ENCODE measurements around the gene SPATS2. TPM values are rescaled to one million over a fixed set of nuclear protein-coding genes. Genes with fewer than 3 reads are reported as not detected.

SPATS2 gene
- polyA plus RNA-seq, 3 donors: 4.8 to 13.4 (median 5.0) TPM

DNA sequence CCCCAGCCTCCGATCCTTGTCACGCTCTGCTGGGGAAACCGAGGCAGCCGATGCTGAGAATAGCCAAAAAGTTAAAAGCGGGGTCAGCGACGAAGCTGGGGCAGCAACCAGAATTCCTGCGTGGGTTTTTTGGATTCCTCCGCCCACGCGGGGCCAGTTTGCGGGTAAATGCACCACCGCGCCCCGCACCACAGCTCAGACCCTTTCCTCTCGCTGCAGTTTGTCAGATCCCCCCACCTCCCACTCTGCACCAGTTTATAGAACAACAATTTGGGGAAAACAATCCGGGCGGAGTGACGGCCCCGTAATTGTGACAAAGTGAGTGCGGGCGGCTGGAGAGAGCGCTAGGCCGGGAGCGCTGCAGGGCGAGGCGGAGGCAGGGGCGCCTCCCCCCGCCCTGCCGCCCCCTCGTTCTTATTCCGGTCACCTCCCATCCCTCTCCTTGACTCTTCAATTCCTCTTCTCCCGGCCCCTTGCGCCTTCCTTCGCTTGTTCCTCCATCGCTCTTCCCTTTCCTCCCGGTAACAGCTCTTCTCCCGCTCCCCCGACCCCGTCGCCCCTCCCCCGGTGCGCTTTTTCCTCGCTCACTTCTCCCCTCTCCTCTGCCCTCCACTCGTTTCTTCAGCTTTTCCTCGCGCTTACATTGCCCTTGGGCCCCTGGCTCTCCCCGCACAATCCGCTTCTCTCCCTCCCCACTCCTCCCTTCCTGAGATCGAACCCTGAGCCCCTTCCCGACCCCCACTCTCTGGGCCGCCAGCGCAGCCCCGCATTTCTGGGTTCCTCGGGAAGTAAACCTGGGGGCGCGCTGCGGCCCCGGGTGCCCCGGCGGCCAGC, 21.2 kb upstream of the SPATS2 start:
- H3K27ac ChIP-seq (ENCODE audit: low read depth, low read length): no peak overlapping the region
- WGBS, 3 donors: 2 to 3% (median 3%) methylated on average over 57 to 61 of the region's 61 CpGs

DNA sequence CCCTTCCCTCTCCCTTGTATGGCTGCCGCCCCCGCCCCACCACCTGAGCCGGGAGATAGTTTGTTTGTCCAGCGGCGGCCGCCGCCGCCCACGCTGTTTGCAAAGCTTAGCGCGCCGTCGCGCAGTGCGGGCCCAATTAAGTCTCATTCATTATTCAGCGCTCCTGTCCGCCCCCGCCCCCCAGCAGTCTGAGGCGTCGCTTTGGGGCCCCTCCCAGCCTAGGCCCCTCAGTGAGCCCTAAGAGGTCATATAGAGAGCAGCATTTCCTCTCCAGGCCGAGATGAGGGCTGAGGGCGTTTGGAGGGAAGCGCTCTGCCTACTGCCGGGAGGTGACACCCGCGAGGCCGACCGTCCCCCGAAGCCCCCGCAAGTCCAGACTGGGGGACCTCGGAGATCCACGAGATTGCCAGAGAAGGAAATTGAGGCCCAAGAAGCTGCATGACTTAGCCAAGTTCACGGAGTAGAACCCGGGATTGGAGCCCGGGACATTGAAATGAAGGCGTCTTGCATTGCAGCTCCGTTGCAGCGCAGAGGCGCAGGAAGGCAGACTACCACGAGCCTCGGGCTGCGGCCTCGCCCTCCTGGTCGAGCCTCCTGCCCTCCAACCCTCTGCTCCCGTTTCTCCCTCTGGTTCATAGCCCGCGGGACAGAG, 20.5 kb upstream of the SPATS2 start, which contains the start of gene DNAJC22:
TSS of gene DNAJC22 (plus strand) at position 230 of the 652 bp plus-strand sequence. CDS start 1,985 bp downstream, outside the sequence.
- 4 to 5% (median 4%) methylated on average over 46 to 47 of the region's 47 CpGs for WGBS, 3 donors
- H3K27ac ChIP-seq (ENCODE audit: low read depth, low read length): no peak within 1 kb of the TSS

DNA sequence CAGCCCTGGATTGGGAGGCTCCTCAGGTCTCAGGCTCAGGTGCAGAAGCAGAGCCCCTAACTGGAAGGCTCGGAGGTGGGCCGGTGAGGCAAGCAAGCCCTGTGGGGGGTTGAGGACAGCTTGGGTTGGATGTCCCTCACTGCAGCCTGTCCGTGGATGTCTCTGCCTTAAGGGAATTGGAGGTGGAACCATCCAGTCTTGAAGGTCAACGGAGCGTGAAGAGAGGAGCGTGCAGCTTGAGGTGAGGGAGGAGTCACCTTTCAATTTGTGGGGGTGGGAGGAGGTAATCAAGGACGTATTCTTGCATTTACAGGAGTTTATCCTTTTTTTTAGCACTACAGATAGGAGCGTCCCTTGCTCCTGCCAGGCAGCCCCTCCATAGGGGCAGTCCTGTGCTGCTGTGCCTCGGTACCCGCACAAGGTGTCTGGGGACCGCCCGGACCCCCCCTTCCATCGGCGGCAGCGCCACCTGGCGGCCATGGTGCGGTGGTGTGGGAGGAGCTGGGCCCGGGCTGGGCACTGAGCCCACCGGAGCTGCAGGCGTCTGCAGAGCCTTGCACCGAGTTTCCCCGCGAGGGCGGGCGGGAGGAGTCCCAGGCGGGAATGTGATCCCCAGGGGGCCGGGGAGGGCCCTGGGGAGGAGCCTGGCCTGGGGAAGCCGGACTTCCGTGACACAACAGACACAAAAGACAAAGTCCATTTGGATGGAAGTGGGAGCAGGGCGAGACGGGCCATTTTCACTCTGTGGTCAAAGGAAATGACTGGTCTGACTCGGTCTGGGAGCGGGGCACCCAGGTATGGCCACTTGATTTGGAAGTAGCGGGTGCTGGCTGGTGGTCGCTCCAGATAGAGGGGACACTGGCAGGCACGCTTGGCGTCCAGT, 19.7 kb upstream of the SPATS2 start:
- H3K27ac ChIP-seq (ENCODE audit: low read depth, low read length): no peak overlapping the region
- WGBS, 3 donors: 3 to 10% (median 7%) methylated on average over 37 of the region's 37 CpGs

DNA sequence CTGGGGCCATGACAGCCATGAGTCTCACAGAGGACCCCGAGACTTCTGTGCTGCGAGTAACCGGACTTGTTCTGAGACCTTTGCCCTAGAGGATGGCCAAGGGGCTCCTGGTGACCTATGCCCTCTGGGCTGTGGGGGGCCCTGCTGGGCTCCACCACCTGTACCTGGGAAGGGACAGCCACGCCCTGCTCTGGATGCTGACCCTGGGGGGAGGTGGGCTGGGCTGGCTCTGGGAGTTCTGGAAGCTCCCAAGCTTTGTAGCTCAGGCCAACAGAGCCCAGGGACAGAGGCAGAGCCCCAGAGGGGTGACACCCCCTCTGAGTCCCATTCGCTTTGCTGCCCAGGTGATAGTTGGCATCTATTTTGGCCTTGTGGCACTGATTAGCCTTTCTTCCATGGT, 18.5 kb upstream of the SPATS2 start:
- WGBS, 3 donors: 90 to 96% (median 95%) methylated on average over 5 of the region's 5 CpGs
- H3K27ac ChIP-seq (ENCODE audit: low read depth, low read length): no peak overlapping the region

DNA sequence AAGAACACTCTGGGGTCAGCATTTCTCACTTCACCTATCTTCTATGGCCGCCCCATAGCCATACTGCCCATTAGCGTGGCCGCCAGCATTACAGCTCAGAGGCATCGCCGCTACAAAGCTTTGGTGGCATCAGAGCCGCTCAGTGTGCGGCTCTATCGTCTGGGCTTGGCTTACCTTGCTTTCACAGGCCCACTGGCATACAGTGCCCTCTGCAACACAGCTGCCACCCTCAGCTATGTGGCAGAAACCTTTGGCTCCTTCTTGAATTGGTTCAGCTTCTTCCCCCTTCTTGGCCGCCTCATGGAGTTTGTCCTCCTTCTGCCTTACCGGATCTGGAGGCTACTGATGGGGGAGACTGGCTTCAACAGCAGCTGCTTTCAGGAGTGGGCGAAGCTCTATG, 18.0 kb upstream of the SPATS2 start:
- WGBS, 3 donors: 93 to 97% (median 95%) methylated on average over 11 of the region's 11 CpGs

DNA sequence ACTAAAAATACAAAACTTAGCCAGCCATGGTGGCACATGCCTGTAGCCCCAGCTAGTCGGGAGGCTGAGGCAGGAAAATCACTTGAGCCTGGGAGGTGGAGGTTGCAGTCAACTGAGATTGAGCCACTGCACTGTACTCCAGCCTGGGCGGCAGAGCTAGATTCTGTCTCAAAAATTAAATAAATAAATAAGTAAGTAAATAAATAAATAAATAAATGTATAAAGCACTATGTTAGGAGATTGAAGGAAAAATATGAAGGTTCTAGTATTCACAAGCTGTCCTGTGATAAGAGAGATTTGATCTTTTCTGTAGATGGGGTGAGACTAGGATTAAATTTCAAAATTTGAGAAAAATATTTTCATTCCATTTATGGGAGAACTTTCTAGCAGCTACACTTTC, 14.9 kb upstream of the SPATS2 start:
- WGBS, 3 donors: 63 to 83% (median 76%) methylated on average over 2 of the region's 2 CpGs
- no peak overlapping the region for H3K27ac ChIP-seq (ENCODE audit: low read depth, low read length)

More for the DNA sequence above, 18.0 kb upstream of the SPATS2 start:
- no peak overlapping the region for H3K27ac ChIP-seq (ENCODE audit: low read depth, low read length)

DNA sequence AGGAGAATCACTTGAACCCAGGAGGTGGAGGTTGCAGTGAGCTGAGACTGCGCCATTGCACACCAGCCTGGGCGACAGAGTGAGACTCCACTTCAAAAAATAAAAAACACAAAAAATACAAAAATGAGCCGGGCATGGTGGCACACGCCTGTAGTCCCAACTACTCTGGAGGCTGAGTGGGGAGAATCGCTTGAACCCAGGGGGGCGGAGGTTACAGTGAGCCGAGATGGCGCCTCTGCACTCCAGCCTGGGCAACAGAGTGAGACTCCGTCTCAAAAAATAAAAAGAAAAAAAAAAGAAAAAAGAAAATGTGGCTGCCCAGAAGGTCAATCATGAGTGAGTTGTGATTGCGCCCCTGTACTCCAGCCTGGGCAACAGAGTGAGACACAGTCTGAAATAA, 11.3 kb upstream of the SPATS2 start:
- no peak overlapping the region for H3K27ac ChIP-seq (ENCODE audit: low read depth, low read length)
- 95 to 97% (median 96%) methylated on average over 10 of the region's 10 CpGs for WGBS, 3 donors

DNA sequence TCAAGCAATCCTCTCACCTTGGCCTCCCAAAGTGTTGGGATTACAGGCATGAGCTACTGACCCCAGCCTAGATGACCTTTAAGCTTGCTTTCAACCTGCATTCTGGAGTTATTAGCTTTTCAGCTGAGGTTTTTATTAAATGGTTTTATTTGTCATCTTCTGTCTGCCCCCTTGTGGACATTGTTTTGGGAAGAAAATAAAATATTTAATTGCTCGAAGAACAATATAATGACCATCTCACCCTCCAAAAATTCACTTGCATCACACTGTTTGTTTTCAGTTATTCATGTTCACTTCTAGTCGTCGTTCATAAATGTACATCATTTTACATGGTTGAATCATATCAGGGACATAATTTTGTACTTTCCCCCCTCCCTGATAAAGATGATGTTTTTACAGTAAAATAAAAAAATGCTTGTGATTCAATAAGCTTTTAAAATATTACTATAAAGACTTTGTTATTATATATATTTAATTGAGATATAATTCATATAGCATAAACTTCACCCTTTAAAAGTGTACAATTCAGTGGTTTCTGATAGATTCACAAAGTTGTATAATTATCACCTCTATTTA, 10.1 kb upstream of the SPATS2 start:
- whole genome bisulfite sequencing, 3 donors: 7 to 15% (median 8%) methylated on average over 3 of the region's 3 CpGs
- H3K27ac ChIP-seq (ENCODE audit: low read depth, low read length): no peak overlapping the region

DNA sequence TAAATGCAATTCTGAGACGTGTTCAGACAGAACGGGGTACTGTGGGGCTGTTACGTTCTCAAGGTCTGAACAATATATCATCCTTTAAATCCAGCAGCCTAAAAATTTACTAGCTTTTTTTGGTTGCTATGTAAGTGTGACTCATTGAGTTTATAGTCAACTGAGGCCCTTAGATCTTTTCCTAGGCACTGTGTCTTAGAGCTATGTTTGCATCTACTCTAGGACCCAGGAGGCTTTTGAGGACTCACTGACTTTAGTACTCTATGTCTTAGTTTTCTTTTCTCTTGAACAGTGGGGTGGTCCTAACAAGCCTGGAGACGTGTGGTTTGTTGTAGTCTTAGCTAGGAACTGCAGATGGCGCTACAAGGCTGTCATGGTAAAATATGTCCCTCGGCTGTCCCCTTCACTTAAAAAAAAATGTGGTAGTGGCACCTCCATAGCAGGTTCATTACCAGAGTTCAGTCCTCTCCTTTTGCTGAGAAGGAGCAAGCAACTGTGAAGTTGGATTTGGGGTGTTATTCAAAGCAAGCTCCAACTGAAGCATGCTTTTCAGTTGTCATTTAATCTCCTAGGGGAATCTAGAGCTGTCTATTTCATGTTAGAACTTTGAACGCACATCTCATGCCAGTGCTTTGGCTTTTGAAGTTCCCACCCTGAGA, 8.7 kb upstream of the SPATS2 start:
- 17 to 24% (median 22%) methylated on average over 7 of the region's 7 CpGs for WGBS, 3 donors
- no peak overlapping the region for H3K27ac ChIP-seq (ENCODE audit: low read depth, low read length)

DNA sequence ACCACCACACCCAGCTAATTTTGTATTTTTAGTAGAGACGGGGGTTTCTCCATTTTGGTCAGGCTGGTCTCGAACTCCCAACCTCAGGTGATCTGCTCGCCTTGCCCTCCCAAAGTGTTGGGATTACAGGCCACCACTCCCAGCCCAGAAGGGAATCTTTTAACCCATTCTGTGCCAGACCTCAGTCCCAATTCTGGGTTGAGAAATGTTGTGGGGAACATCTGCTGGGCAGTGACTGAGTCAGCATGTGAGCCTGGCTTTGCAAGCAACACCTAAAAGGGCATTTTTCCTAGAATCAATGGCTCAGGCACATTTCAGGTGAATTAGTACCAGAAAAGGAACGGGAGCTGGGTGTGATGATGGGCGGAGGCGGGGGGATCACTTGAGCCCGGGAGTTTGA, 7.6 kb upstream of the SPATS2 start:
- 80 to 86% (median 83%) methylated on average over 7 of the region's 7 CpGs for whole genome bisulfite sequencing, 3 donors
- H3K27ac ChIP-seq (ENCODE audit: low read depth, low read length): no peak overlapping the region

DNA sequence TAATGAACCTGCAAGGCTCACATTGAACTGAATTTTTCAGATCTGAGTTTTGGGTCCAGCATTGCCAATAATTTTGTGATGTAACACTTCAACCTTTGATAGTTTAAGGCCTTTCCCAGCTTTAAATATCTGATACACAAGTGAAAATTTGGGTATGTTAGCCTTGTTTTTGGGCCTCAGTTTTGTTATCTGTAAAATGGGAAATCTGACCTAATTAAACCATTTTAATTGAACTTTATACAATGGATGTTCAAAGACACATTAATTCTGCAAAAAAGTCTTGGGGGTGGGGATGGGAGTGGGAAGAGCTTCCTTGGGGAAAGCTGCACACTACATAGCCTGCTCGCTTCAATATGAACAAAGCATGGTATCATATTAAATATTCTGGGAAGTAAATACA, 5.2 kb upstream of the SPATS2 start:
- H3K27ac ChIP-seq (ENCODE audit: low read depth, low read length): no peak overlapping the region
- 96 to 98% (median 97%) methylated on average over 1 of the region's 1 CpG for WGBS, 3 donors

DNA sequence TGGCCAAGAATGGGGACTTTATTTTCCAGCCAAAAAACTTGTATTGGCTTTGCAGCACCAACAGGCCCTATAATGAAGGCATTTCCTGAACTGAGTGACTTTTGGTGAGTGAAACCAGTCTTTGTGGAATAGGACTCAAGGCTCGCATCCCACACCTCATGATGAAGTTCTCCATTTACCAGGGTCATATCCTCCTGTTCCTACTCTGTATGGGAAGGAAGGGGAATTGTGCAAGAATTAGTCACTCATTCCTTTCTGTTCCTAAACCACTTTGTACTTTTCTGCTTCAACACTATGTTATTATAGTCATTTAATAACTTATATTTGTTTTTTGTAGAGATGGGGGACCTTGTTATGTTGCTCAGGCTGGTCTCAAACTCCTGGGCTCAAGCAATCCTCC, 2.3 kb upstream of the SPATS2 start:
- H3K27ac ChIP-seq (ENCODE audit: low read depth, low read length): no peak overlapping the region
- 61 to 83% (median 62%) methylated on average over 1 of the region's 1 CpG for WGBS, 3 donors

DNA sequence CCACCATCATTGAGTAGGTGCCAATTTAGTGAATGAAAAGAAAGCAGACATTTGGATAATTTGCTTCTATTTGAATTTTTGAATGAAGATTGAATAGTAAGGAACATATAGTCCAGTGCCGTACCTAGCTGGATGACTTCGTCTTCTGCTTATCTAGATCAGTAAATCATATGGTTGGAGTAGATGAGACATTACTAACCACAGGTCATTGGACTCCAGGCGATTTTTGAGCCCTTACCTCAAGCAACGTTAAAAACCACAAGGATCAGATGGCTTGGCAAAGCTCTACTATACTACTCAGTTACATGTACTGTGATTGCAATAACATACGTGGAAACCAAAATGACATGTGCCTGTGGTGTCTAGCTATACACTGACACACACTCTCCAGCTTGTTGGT, 1.7 kb upstream of the SPATS2 start:
- 63 to 79% (median 69%) methylated on average over 5 of the region's 5 CpGs for WGBS, 3 donors
- H3K27ac ChIP-seq (ENCODE audit: low read depth, low read length): no peak overlapping the region

DNA sequence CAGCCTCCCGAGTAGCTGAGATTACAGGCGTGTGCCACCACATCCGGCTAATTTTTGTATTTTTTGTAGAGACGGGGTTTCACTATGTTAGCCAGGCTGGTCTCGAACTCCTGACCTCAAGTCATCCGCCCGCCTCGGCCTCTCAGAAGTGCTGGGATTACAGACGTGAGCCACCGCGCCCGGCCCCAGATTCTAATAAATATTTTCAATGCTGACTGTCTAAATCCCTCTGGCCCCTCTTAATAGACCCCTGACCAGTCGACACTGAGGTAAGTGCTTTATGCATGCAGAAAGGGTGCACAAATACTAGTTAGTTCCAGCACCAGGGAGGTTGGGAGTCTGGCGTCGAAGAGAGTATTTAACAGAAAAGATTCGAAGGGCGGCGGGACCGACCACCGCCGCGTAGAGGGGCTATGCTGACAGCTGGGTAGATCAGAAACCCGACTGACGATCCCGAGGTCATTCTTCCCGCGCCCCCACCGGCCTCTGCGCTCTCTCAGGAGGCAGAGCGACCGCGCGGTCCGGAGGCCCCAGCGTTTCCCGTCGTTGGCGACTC, 1.1 kb upstream of the SPATS2 start:
- 4 to 18% (median 15%) methylated on average over 36 to 38 of the region's 38 CpGs for WGBS, 3 donors

DNA sequence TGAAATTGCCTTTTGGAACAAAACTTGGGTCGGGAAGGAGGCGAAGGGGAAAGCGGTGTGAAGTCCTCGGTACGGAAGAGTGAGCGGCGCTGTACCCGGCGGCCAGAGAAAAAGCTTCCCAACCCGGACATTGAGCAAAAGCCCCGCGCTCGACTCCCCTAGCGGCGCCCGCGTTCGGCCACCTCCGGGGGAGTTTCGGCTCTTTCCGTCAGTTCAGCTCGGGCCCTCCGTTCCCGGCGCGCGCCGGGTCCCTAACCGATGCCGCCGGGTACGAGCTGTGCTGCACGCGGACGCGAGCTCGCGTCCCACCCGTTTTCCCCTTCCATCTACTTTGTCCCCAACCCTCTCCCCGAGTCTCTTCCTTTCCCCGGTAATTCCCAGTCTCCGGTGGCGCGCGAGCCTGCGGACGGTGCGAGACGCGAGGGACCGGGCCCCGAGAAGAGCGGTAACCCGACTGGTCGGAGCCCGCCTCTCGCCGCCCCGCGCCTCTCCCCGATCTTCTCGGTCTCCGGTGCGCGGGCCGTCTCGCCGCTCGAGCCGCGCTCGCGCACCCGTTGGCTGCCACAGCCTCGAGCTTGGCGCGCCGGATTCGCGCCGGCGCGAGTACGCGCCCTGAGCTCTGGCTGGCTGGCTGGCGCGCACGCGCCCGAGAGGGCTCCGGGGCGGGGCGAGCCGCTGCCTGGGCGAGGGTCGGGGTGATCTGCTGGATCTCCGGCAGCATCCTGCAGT, 446 bp upstream of the SPATS2 start:
- peak overlapping the region; percentile 38 for H3K27ac ChIP-seq (ENCODE audit: low read depth, low read length)
- WGBS, 3 donors: 0 to 1% (median 1%) methylated on average over 94 to 97 of the region's 97 CpGs

More for the DNA sequence above, 1.1 kb upstream of the SPATS2 start:
- H3K27ac ChIP-seq (ENCODE audit: low read depth, low read length): no peak overlapping the region

DNA sequence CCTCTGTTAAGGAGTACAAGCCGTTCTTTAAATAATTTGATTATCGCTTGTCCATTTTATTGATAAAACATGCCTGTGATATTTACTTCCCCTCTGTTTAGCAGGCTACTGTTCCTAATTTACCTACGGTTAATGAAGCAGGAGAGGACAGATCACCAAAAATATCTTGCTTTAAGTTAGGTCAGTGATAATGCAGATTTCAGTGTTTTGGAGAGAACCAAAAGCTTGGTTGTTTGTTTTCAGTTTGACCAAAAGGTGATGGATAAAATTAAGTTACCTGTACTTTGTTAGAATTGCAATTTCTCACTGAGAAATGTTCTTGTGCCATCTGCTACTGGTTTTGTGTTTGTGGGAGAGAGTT, 958 bp downstream of the SPATS2 start:
- 12 to 22% (median 22%) methylated on average over 3 of the region's 3 CpGs for WGBS, 3 donors
- H3K27ac ChIP-seq (ENCODE audit: low read depth, low read length): no peak overlapping the region
